HG03575 (cell line): ENCODE data around the gene PPP6R1.

Experiments used
- ATAC-seq: cut with Tn5 transposase; IDR thresholded peaks from one replicate; pipeline ENCODE4 v1.9.1; 2021; ENCODE audit not compliant: unreplicated experiment, insufficient number of reproducible peaks, low FRiP score; ENCODE audit errors: extremely low read depth

Gene PPP6R1

GRCh38 chr19:55262359-55262758 is 3.5 kb upstream of the PPP6R1 start:
- ATAC-seq, result no peak

DNA sequence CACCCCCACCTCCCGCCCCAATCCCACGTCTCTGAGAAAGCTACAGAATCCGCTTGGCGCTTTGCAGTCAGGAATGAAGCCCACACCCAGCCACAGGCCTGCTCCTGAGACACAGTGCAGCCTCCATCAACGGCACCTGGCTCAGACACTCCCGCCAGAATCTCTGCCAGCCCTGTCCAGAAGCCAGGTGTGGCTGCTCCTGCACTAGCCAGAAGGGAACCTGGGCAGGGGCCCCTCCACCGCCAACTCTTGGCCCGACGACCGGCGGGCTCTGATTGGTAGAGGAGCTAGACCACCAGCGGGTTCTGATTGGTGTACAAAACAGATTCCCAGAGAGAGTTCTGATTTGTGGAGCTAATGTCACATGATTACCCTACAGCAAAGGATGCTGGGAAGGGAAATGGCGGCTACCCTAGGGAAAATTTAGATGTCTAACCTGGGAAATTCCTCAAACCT is 2.9 kb upstream of the PPP6R1 start:
- no peak for ATAC-seq

DNA sequence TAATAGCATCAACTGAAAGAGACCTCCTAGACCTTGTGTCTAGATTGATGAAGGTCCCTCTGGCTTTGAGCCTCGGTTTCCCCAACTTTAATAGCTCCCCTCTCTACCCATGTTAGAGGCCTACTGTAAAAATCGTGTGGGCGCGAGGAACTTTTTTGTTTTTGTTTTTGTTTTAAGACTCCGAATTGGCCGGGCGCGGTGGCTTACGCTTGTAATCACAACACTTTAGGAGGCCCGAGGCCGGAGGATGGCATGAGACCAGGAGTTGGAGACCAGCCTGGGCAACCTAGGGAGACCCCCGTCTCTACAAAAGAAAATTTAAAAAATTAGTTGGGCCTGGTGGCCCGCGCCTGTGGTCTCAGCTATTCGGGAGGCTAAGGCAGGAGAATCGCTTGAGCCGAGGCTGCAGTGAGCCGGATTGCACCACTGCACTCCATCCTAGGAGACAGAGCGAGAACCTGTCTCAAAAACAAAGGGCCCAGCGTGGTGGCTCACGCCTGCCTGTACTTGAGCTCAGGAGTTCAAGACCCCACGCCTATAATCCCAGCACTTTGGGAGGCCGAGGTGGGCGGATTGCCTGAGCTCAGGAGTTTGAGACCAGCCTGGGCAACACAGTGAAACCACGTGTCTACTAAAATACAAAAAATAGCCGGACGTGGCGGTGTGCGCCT is 858 bp upstream of the PPP6R1 start:
- no peak for ATAC-seq

DNA sequence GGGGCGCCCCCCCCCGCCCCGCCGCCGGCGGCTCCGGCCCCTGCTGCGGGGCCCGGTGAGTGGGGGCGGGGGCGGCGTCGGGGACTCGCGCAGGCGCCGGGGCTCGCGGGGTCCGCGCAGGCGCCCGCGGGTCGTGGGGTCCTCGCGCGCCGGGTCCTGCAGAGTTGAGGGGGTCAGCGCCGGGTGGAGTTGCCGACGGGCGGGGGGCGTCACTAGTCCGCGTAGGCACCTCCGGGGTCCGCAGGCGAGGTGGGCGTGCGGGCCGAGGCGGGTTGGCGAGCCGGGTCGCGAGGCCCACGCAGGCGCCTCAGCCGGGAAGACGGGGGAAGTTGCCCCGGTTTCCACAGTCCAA is 365 bp downstream of the PPP6R1 start:
- no peak for ATAC-seq

DNA sequence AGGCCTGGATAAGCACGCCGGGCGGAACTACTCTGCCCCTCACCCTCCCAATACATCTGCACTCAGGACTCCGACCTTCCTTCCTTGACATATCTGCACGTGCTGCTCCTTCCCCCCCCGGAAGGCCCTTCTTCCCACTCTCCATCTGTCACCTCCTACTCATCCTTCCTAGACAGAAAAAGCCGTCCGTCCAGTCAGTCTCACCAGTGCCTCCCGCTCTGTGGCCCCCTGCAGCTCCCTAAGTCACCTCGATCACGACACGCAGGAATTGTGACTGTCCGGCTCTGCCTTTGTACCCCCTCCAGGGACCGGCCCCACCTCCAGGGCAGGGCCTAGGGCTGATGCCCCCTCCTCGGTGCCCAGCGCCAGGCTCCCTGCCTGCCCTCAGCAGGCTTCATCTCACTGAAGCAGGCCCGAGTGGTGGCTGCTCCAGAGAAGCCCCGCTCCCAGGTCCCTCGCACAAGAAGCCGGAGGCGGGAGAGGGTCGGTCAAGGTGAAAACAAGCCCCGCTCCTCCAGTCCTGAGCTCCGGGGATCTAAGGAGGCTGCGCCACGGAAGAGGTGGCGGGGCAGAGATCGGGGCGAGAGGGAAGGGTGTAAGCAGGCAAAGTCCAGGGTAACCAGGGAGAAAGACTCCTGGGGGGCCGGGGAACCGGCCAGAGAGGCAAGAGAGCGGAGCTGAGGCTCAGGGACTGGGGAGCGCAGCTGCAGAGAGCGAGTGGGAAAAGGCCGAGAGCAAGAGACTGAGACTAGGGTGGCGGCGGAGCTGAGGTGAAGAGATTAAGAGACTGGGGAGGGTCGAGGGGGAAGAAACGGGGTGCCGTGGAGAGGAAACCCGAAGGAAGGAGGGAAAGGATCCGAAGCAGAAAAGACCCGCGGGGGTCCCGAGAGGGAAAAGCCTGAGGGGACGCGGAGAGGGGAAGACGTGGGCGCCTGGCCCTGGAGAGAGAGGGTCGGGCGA is 1.1 kb downstream of the PPP6R1 start:
- ATAC-seq, result no peak

DNA sequence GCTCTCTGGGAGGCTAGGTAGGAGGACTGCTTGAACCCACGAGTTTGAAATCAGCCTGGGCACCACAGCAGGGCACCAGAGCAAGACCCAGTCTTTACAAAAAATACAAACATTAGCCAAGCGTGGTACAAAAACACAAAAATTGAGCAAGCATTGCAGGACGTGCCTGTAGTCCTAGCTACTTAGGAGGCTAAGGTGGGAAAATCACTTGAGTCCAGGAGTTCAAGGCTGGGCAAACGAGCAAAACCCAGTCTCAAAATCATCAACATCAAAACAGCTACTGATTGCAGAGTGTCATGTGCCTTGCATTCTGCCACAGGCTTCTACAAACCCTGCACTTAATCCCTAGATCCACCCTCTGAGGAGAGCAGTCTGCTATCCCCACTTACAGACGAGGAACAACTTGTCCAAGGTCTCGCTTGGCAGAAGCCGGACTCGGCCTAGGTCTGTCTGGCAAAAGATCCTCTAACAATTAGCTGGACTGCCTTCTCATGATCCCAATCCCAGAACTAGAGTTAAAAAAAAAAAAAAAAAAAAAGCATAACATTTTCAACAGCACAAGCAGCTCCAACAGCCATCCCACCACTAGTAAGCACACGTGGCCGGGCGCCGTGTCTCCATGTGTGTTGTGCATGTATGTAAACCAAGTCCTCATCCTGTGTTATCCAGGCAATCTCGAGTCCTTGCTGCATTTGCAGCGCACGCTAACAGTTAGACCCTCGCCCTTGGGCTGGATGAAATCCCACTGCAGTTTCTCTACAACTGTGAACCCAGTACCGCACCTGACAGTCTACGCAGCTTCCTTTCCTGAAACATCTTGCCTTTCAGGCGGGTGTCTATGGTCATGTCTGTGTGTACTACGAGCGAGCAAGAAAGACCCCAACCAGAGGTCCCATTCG is 2.0 kb downstream of the PPP6R1 start:
- no peak for ATAC-seq

GRCh38 chr19:55255618-55256423 is 3.0 kb downstream of the PPP6R1 start:
- no peak for ATAC-seq

GRCh38 chr19:55254625-55254977 is 4.2 kb downstream of the PPP6R1 start:
- ATAC-seq, result no peak

DNA sequence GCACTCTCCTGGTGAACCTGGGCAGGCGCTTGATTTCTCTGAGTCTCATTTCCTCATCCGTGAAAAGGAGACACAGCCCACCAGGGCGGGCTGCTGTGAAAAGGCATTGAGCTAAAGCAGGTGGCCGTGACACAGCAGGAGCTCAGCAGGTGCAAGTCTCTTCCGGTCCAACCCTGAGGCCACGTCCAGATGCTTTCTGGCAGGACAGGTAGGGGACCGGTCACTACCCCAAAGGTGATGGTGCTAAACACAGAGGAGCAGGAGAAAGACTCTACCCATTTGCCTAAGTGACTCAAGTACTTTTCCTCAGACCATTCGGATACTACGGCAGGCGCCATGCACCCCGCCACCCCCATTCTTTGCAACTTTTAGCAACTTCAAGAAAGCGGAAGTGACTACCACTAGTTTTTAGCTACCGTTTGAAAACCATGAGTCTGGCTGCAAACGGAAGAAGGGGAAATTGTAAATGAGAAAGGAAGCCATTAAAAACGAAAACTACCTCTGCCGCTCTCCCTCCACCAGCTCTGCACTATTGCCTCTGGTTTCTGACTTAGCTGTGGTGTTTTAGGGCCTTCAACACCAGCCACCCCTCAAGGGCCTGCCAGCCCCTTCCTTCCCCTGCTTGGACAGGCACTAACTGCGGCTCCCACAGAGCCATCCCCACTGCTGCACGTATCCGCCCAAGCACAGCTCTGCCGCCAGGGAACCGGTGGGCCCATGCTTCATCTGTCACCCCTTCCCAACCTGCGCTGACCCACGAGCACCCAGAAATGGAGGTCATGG is 4.8 kb downstream of the PPP6R1 start:
- no peak for ATAC-seq

DNA sequence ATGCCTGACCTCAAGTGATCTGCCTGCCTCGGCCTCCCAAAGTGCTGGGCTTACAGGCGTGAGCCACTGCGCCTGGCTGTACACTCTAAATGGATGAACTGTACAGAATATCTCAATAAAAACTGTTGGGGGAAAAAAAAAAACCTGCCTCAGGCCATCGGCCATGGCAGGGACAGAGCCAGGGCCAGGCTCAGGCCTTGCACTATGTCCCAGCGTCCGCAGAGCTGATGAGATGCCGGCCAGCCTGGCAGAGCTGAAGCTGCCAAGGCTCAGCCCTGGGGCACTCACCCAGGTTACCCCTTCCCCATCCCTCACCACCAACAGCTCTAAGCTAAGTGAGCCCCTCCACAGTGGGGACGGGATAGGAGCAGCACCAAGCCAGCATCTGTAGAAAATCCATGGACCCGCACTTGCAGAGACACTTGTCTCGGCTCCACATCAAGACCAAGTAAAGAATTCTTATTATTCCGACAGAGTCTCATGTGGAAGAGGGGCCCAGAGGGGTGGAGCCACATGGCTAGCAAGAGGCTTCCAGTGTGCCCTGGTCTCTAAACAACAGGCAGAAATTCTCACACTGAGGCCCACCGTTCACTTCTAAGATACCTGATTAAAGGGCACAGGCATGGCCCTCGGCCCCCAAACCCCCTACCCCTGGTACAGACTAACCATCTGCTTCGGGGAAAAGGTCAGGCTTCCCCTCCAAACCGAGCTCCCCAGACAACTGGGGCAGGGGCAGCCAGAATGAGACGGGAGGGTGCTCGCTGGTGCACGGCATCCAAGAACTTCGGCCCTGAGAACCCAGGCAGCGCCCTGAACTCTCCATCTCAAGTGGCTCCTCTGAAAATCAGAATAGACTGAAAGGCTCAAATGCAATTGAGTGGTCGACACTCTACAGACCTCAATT is 5.8 kb downstream of the PPP6R1 start:
- no peak for ATAC-seq

- ATAC-seq, result no peak
Observed at GRCh38 chr19:55251341-55252081, 7.3 kb downstream of the PPP6R1 start.

DNA sequence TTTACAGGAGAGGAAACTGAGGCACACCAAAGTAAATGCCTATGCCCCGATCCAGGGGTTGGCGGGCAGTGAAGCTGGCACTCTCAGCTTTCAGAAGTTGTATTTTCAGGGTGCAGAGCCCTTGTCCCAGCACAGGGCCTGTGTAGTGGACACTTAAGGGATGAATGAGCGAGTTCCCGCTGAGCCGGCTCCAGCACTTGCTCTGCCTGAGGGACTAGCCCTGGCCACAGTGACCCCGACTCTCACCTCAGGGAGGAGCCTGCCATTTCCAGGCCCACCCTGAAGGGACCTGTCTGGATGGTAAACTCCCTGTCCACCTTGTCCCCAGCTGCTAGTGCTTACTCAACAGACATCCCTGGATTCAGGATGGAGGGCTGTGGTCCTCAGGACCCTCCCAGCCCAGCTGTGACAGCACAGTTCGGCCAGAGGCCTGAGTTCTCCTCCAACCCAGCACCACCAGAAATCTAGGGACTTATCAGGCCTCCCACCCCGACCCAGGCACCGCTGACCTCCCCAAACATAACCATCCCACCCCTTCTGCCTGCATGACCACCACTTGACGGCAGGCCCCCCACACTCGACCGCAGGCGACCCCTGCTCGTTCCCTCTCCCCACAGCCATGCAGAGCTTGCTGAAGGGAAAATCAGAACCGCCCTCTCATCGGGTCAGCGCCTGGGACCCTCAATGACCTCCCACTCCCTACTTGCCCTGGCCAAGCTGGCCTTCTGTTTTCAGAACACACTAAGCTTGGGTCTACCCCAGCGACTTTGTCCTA is 8.4 kb downstream of the PPP6R1 start:
- no peak for ATAC-seq

DNA sequence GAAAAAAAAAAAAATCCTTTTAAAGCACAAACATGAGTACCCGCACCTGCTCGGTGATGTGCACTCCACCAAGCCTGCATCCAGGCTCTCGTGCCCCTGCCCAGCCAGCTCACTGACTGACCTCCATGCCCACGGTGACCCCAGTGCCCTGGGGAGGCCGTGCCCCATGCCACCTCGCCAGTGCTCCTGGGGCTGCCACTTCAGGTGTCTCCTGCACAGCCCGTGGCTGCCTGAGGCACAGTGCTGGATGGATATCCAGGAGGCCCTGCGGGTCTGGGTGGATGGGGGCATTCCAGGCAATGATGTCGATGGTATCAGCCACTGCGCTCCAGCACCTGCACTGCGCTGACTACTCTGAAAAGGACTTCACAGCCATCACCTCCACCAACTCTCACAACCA is 9.0 kb downstream of the PPP6R1 start:
- no peak for ATAC-seq

DNA sequence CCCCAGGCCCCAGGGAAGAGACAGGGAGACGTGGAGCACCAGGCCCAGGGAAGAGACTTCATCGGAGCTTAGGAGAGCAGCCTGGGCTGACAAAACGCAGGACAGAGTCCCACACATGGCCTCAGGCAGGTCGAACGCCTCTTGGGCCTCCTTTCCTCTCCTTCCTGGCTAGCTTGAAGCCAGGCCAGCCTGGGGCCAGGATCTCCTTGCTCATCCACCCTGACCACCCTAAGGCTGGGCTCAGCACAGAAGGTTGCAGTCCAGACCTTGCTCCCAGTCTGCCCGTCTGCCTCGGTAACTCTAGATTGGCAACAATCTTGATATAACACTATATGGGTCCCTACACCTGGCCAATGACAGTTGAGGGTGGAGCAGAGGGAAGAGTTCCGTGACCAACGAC is 10.1 kb downstream of the PPP6R1 start:
- ATAC-seq, result no peak

GRCh38 chr19:55248166-55248675 is 10.6 kb downstream of the PPP6R1 start:
- ATAC-seq, result no peak
